ENCODE data around the gene ACOD1.
"Not testable (repeated sequence)": the region's sequence is repeated elsewhere in the genome, so short reads cannot be mapped to it uniquely, and the experiment has no call there.

The ACOD1 gene

DNA sequence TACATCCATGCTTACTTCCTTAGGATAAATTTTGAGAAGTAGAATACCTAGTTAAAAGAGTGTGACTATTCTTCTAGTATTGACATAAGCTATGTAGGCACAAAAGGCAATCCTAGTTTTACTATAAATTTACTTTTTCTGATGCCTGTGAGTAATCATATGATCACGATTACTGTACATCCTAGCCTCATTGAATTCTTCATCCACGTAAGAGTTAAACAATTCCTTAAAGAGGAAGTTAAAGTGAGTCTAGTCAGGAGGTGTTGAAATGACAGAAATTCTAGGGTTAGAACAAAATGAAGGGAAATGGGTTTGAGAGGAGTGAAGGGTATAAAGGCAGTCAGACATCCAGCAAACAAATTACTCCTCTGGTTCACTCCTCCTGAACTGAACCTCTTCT lies at the start of gene ACOD1:
Gene ACOD1, plus strand, starts transcription at position 363 of the 400 bp plus-strand sequence. CDS start 48 bp downstream, outside the sequence.
- DNase-seq (ENCODE audit: low read depth): no peak
- no peak for TF ChIP-seq CTCF (IDR thresholded peaks at IDR 0.05; ENCODE audit: insufficient read depth, low read depth, low read length, missing control alignments)
- H3K4me3 ChIP-seq (ENCODE audit: low read depth, low read length): no peak within 1 kb of the TSS

- not testable (repeated sequence) for DNase-seq (ENCODE audit: low read depth); H3K4me3 ChIP-seq (ENCODE audit: low read depth, low read length)
These were observed 49.2 kb upstream of the ACOD1 start for GRCh38 chr13:76899066-76899465.

DNA sequence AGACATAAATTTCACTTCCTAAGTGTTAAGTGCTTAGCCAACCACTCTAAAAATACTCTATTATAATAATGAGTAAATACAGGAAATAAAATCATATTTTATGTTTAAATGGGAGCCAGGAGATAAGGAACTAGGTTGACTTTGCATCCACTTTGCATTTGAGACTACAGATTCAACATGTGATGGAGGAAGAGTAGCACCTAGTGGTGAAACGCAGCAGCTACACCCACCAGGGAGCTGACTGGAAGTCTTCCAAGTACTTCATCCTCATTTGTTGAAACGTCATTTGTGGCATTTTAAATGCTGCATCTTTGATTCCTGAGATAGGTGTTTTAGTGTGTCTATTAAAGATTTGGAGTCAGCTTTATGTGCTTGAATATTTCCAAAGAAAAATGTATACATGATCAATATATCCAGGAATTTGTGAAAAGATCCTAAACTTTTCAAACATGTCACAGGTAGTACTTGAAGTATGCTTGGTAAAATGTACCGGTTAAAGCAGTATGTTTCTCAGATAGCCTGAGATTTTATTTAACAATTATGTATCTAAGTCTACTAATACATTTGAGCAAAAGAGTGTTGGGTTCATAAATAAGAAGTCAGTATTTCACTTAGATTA lies 44.7 kb upstream of the ACOD1 start:
- TF ChIP-seq CTCF (IDR thresholded peaks at IDR 0.05; ENCODE audit: insufficient read depth, low read depth, low read length, missing control alignments): peak; percentile 99
- DNase-seq (ENCODE audit: low read depth): peak; percentile 85
- no peak overlapping the region for H3K4me3 ChIP-seq (ENCODE audit: low read depth, low read length)

- no peak for TF ChIP-seq CTCF (IDR thresholded peaks at IDR 0.05; ENCODE audit: insufficient read depth, low read depth, low read length, missing control alignments)
- no peak for DNase-seq (ENCODE audit: low read depth)
- H3K4me3 ChIP-seq (ENCODE audit: low read depth, low read length): no peak overlapping the region
These were observed 43.8 kb upstream of the ACOD1 start for GRCh38 chr13:76904507-76904906.

GRCh38 chr13:76912476-76912875 lies 35.8 kb upstream of the ACOD1 start:
- H3K4me3 ChIP-seq (ENCODE audit: low read depth, low read length): no peak overlapping the region
- no peak for TF ChIP-seq CTCF (IDR thresholded peaks at IDR 0.05; ENCODE audit: insufficient read depth, low read depth, low read length, missing control alignments)
- no peak for DNase-seq (ENCODE audit: low read depth)

DNA sequence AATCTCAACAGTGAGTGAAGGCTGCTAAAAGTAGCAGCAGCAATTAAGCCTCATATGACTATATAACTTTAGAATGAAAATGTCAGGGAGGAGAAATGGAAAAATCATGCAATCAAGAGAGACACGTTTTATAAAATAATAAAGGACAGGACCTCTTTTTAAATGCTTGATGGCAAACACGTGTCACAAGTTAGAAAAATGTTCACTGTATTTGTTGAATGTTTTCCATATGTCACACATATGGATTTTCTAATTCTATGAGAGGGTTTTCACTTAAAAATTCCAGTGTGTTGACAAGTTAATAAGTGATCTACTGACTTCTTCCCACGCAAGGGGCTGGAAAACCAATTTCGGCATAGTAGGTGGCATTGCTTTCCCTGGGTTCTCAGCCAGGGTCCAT lies 34.4 kb upstream of the ACOD1 start:
- H3K4me3 ChIP-seq (ENCODE audit: low read depth, low read length): no peak overlapping the region
- no peak for TF ChIP-seq CTCF (IDR thresholded peaks at IDR 0.05; ENCODE audit: insufficient read depth, low read depth, low read length, missing control alignments)
- no peak for DNase-seq (ENCODE audit: low read depth)

DNA sequence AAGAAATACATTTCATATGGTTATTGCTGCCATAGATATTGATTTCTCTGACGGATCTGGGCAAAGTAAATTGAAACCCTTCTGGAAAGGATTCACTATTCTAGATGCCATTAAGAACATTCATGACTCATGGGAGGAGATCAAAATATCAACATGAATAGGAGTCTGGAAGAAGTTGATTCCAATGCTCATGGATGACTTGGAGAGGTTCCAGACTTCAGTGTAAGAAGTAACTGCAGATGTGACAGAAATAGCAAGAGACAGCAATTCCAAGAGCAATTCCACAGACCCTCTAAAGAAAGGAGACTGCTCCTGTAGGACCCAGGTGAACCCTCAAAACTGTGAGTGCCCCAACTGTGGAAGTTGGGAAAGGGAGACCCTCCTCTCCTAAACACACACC lies 31.2 kb upstream of the ACOD1 start:
- no peak overlapping the region for H3K4me3 ChIP-seq (ENCODE audit: low read depth, low read length)
- no peak for DNase-seq (ENCODE audit: low read depth)
- TF ChIP-seq CTCF (IDR thresholded peaks at IDR 0.05; ENCODE audit: insufficient read depth, low read depth, low read length, missing control alignments): no peak

GRCh38 chr13:76917755-76918481 lies 30.4 kb upstream of the ACOD1 start:
- H3K4me3 ChIP-seq (ENCODE audit: low read depth, low read length); DNase-seq (ENCODE audit: low read depth): not testable (repeated sequence)
